GM18526 (cell line): Measurements from ENCODE around the gene KPTN.

ENCODE experiments used
- POLR2A ChIP-seq: IDR thresholded peaks from 3 replicates; pipeline ENCODE4 v1.6.1; 2011; ENCODE audit not compliant: insufficient read length; ENCODE audit errors: extremely low read depth

KPTN gene

DNA sequence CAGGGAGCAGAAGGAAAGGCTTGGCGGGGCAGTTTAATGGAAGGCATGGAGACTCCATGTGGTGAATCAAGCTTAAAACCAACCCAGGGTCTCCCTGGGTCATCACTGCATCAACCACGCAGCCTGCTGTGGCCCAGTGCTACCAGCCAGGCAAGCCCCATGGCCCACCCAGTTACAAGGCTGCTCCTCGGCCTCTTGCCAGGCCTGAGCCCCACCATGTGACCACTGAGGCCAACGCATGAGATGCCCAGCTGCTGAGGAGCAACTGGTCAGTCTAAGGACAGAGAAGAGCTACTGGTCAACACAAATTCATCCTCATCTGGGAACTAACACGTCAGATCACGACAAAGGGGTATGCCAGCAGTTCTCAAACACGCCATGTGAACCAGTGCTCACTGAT, 15.4 kb upstream of the KPTN start:
- no peak for TF ChIP-seq POLR2A

- TF ChIP-seq POLR2A = no peak
These were observed 14.5 kb upstream of the KPTN start for GRCh38 chr19:47498561-47498960.

GRCh38 chr19:47497821-47498520, 14.0 kb upstream of the KPTN start:
- TF ChIP-seq POLR2A = no peak

DNA sequence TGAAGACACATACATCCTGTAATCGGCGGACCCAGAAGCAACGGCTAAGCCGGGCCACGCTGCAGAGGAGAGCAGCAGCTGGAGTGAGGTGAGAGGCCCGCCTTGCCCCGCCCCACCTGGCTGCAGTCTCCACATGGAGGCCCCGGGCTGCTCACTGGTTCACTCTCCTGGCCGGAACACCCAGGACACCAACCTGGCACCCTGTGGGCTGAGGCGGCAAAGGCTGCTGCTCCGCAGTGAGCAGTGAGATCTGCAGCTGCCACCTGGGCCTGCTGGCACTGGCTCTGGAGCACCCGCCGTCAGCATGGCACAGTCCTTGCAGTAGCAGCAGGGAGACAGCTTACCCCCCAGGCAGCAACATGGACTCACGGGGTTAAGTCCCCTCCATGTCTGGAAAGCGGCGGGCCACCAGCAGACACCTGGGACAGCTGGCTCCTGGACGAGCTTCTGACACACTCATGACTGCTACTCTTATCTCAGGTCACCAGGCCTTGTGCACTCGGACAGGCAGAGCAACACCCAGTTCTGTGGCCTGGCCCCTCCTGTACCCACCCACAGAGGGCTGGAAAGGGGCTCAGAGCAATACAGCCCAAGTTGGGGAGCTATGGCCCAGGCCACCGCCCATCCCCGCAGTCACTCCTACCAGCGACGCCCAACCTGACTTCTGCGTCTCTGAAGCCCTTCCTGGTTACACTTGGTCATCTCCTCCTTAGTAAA, 13.2 kb upstream of the KPTN start:
- TF ChIP-seq POLR2A = no peak

GRCh38 chr19:47495478-47496372, 11.7 kb upstream of the KPTN start:
- TF ChIP-seq POLR2A = no peak

DNA sequence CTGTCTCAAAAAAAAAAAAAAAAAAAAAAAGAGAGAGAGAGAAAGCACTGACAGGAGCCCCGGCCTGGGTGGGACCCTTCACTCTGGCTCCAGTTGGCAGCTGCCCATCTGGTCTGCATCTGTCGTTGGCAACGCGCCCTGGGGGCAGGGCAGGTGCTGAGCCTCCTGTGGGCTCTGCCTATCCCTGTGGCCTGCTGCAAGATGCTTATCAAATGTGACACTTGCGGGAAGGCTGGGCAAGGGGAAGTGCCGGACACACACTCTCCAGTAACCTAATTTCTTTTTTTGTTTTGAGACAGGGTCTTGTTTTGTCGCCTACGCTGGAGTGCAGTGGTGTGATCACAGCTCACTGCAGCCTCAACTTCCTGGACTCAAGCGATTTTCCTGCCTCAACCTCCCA, 10.7 kb upstream of the KPTN start:
- TF ChIP-seq POLR2A = no peak

GRCh38 chr19:47494211-47494547, 10.2 kb upstream of the KPTN start:
- TF ChIP-seq POLR2A = no peak

- no peak for TF ChIP-seq POLR2A
These were observed 9.6 kb upstream of the KPTN start for GRCh38 chr19:47493378-47494210.

- TF ChIP-seq POLR2A = no peak
These were observed 8.8 kb upstream of the KPTN start for GRCh38 chr19:47492571-47493377.

- no peak for TF ChIP-seq POLR2A
These were observed 8.1 kb upstream of the KPTN start for GRCh38 chr19:47492137-47492533.

- TF ChIP-seq POLR2A = no peak
These were observed 7.5 kb upstream of the KPTN start for GRCh38 chr19:47491358-47492136.

- TF ChIP-seq POLR2A = no peak
These were observed 6.8 kb upstream of the KPTN start for GRCh38 chr19:47490847-47491246.

DNA sequence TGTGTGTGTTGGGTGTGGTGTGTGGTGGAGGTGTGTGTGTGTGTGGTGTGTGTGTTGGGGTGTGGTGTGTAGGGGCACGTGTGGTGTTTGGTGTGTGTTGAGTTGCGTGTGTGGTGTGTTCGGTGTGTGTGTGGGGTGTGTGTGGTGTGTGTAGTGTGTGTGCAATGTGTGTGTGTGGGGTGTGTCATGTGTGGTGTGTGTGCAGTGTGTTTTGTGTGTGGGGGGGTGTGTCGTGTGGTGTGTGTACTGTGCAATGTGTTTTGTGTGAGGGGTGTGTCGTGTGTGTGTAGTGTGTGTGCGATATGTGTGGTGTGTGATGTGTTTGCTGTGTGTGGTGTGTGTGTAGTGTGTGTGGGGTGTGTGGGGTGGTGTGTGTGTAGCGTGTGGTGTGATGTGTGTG, 6.0 kb upstream of the KPTN start:
- TF ChIP-seq POLR2A = no peak
